HEK293 (cell line): Measurements from ENCODE around the gene GABBR2.

ENCODE experiments used
- ATF2 ChIP-seq: fragments of 450-650 bp; formaldehyde crosslinking; IDR thresholded peaks from 2 replicates; pipeline ENCODE4 v1.5.1; 2016; ENCODE audit warnings: missing biosample characterization, missing genetic modification characterization, low read depth
- ELK4 ChIP-seq: IDR thresholded peaks from 2 replicates; pipeline ENCODE4 v1.6.1; 2011; ENCODE audit warnings: mild to moderate bottlenecking, low read depth, low read length, borderline replicate concordance
- GLI4 ChIP-seq: fragments of 450-650 bp; formaldehyde crosslinking; IDR thresholded peaks from 2 replicates; pipeline ENCODE4 v1.5.1; 2016; ENCODE audit warnings: missing biosample characterization, missing genetic modification characterization
- ZBTB1 ChIP-seq: fragments of 450-650 bp; formaldehyde crosslinking; IDR thresholded peaks from 2 replicates; pipeline ENCODE4 v1.5.1; 2016; ENCODE audit warnings: missing biosample characterization, missing genetic modification characterization
- ZFP41 ChIP-seq: fragments of 450-650 bp; formaldehyde crosslinking; IDR thresholded peaks from 2 replicates; pipeline ENCODE4 v1.5.1; 2016; ENCODE audit warnings: missing biosample characterization, missing genetic modification characterization, borderline replicate concordance
- ZNF121 ChIP-seq: fragments of 450-650 bp; formaldehyde crosslinking; IDR thresholded peaks from 2 replicates; pipeline ENCODE4 v1.5.1; 2016; ENCODE audit warnings: missing biosample characterization, missing genetic modification characterization
- ZNF596 ChIP-seq: fragments of 450-650 bp; IDR thresholded peaks from 2 replicates; pipeline ENCODE4 v1.5.0; 2018; ENCODE audit warnings: missing biosample characterization, mild to moderate bottlenecking, missing genetic modification characterization, moderate library complexity
- ZNF670 ChIP-seq: fragments of 450-650 bp; formaldehyde crosslinking; IDR thresholded peaks from 2 replicates; pipeline ENCODE4 v1.5.1; 2016; ENCODE audit warnings: missing biosample characterization, missing genetic modification characterization, low read depth
- TF ChIP-seq, protein P1 (sequence below): fragments of 450-650 bp; formaldehyde crosslinking; IDR thresholded peaks from 2 replicates; pipeline ENCODE4 v1.5.1; 2016; ENCODE audit warnings: missing biosample characterization, missing genetic modification characterization

DNA sequence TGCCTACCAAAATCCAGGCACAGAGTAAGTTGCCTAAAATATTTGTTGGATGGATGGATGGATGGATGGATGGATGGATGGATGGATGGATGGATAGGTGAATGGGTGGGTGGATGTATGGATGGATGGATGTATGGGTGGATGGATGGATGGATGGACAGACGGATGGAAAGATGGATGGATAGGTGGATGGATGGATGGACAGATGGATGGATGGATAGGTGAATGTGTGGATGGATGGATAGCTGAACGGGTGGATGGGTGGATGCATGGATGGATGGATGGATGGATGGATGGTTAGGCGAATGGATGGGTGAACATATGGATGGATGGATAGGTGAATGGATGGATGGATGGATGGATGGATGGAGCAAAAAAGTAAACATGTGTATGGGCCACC is 131.9 kb downstream of the GABBR2 start:
- TF ChIP-seq, protein P1, sequence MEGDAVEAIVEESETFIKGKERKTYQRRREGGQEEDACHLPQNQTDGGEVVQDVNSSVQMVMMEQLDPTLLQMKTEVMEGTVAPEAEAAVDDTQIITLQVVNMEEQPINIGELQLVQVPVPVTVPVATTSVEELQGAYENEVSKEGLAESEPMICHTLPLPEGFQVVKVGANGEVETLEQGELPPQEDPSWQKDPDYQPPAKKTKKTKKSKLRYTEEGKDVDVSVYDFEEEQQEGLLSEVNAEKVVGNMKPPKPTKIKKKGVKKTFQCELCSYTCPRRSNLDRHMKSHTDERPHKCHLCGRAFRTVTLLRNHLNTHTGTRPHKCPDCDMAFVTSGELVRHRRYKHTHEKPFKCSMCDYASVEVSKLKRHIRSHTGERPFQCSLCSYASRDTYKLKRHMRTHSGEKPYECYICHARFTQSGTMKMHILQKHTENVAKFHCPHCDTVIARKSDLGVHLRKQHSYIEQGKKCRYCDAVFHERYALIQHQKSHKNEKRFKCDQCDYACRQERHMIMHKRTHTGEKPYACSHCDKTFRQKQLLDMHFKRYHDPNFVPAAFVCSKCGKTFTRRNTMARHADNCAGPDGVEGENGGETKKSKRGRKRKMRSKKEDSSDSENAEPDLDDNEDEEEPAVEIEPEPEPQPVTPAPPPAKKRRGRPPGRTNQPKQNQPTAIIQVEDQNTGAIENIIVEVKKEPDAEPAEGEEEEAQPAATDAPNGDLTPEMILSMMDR (tag by site-specific recombination), result no peak
- TF ChIP-seq ELK4 (no peak), ZFP41 (tag by site-specific recombination) (no peak), GLI4 (tag by site-specific recombination) (no peak), ATF2 (tag by site-specific recombination) (no peak), ZBTB1 (tag by site-specific recombination) (no peak), ZNF596 (tag by site-specific recombination) (no peak), ZNF670 (tag by site-specific recombination) (no peak), ZNF121 (no peak)
